Activated CD8-positive, alpha-beta T cell treated with anti-CD3 and anti-CD28 coated beads, Interleukin-2, amount 10 ng/mL, durations not matched to agents 7 days and 5 days (primary cell): ENCODE results near the gene NCKAP5L. TPM values are rescaled to one million over a fixed set of nuclear protein-coding genes. Genes with fewer than 3 reads are reported as not detected.
A peak's percentile ranks its signal among the peaks of the same experiment; 100 is the strongest.

ENCODE experiments used
- ATAC-seq: fragments of 150-1000 bp; cut with Tn5 transposase; one replicate; pipeline ENCODE4 v1.10.0; 2021; ENCODE audit warnings: moderate library complexity
- CTCF ChIA-PET: fragments of 350-600 bp; sonication (Branson Sonifier 250); formaldehyde crosslinking; loops from one replicate; lab custom pipeline; 2021; ENCODE audit warnings: antibody characterized with exemption; lab: Charles Lee
- POLR2A ChIA-PET: fragments of 350-600 bp; sonication (Branson Sonifier 250); formaldehyde crosslinking; loops from one replicate; lab custom pipeline; 2021; ENCODE audit warnings: antibody characterized with exemption; lab: Charles Lee
- DNase-seq: peaks from one replicate; pipeline ENCODE4 v3.0.0-alpha.2; 2020
- H3K27ac Mint-ChIP-seq: one replicate; pipeline ENCODE4 v1.8.0; 2021; ENCODE audit warnings: mild to moderate bottlenecking, mixed read lengths
- H3K27me3 Mint-ChIP-seq: one replicate; pipeline ENCODE4 v1.8.0; 2021; ENCODE audit warnings: low read depth, mixed read lengths
- H3K36me3 Mint-ChIP-seq: one replicate; pipeline ENCODE4 v1.8.0; 2021; ENCODE audit warnings: low read depth, mixed read lengths
- H3K4me1 Mint-ChIP-seq: one replicate; pipeline ENCODE4 v1.8.0; 2021; ENCODE audit warnings: low read depth, mixed read lengths
- H3K4me3 Mint-ChIP-seq: one replicate; pipeline ENCODE4 v1.8.0; 2021; ENCODE audit warnings: mild to moderate bottlenecking, mixed read lengths
- H3K9me3 Mint-ChIP-seq: one replicate; pipeline ENCODE4 v1.8.0; 2022; ENCODE audit warnings: mixed read lengths; ENCODE audit not compliant: insufficient read depth
- total RNA-seq, 2 experiments: library from RNA; stranded (reverse); gene quantifications; one replicate each; pipeline ENCODE4 v1.2.3, GENCODE V29; 2021

NCKAP5L gene
- total RNA-seq, 2 experiments from 2014 or later, result 7.2 to 7.7 TPM

GRCh38 chr12:49823350-49823749 lies 4.9 kb downstream of the NCKAP5L start:
- H3K36me3 Mint-ChIP-seq, result peaks cover 2% of the 10 kb centered on the region
- ChIA-PET CTCF (interaction anchor here (4.2 kb wide), 1 partner anchor 45 kb away, joined by 21 read pairs; no protein-coding TSS in a partner anchor), POLR2A (no interaction called here)
- H3K27me3 Mint-ChIP-seq, result no peaks in the 10 kb centered on the region
- ATAC-seq, result no peak
- no peaks in the 10 kb centered on the region for H3K9me3 Mint-ChIP-seq
- H3K4me3 Mint-ChIP-seq, result no peak overlapping the region
- no peak overlapping the region for H3K27ac Mint-ChIP-seq
- H3K4me1 Mint-ChIP-seq, result peaks cover 43% of the 10 kb centered on the region
- DNase-seq, result no peak

GRCh38 chr12:49821373-49822287 lies 6.6 kb downstream of the NCKAP5L start:
- peaks cover 2% of the 10 kb centered on the region for H3K36me3 Mint-ChIP-seq
- CTCF ChIA-PET, result interaction anchor here (1.1 to 4.2 kb wide), 6 partner anchors 11 to 146 kb away, joined by 3 to 21 read pairs (median 5); partner anchors contain the start of gene TMBIM6
- H3K4me3 Mint-ChIP-seq, result peak overlapping the region; percentile 34
- peak overlapping the region; percentile 93 for H3K27ac Mint-ChIP-seq
- H3K9me3 Mint-ChIP-seq, result no peaks in the 10 kb centered on the region
- DNase-seq (no peak), ATAC-seq (no peak)
- POLR2A ChIA-PET, result no interaction called here
- no peaks in the 10 kb centered on the region for H3K27me3 Mint-ChIP-seq
- H3K4me1 Mint-ChIP-seq, result peaks cover 37% of the 10 kb centered on the region

- no peaks in the 10 kb centered on the region for H3K27me3 Mint-ChIP-seq
- DNase-seq (no peak), ATAC-seq (no peak)
- H3K27ac Mint-ChIP-seq, result peak overlapping the region; percentile 45
- ChIA-PET CTCF (interaction anchor here (0.7 to 4.2 kb wide), 4 partner anchors 17 to 57 kb away, joined by 3 to 21 read pairs (median 9); no protein-coding TSS in a partner anchor), POLR2A (interaction anchor here (1.3 kb wide), 1 partner anchor 23 kb away, joined by 3 read pairs; the partner anchor contains the start of gene BCDIN3D)
- no peaks in the 10 kb centered on the region for H3K9me3 Mint-ChIP-seq
- peaks cover 7% of the 10 kb centered on the region for H3K36me3 Mint-ChIP-seq
- no peak overlapping the region for H3K4me3 Mint-ChIP-seq
- H3K4me1 Mint-ChIP-seq, result peaks cover 37% of the 10 kb centered on the region
Observed at GRCh38 chr12:49819786-49820185, 8.4 kb downstream of the NCKAP5L start.

GRCh38 chr12:49818241-49818895 lies 9.8 kb downstream of the NCKAP5L start:
- H3K27ac Mint-ChIP-seq, result no peak overlapping the region
- no peak for ATAC-seq
- CTCF ChIA-PET, result no interaction called here

GRCh38 chr12:49813131-49813530 lies 15.1 kb downstream of the NCKAP5L start:
- ChIA-PET POLR2A (no interaction called here), CTCF (interaction anchor here (0.9 to 2.9 kb wide), 3 partner anchors 25 to 54 kb away, joined by 3 to 10 read pairs (median 8); no protein-coding TSS in a partner anchor)
- DNase-seq (no peak), ATAC-seq (no peak)
- H3K27me3 Mint-ChIP-seq, result no peaks in the 10 kb centered on the region
- H3K4me3 Mint-ChIP-seq, result no peak overlapping the region
- H3K27ac Mint-ChIP-seq, result no peak overlapping the region
- H3K4me1 Mint-ChIP-seq, result peaks cover 22% of the 10 kb centered on the region
- H3K9me3 Mint-ChIP-seq, result no peaks in the 10 kb centered on the region
- H3K36me3 Mint-ChIP-seq, result peaks cover 5% of the 10 kb centered on the region

More at GRCh38 chr12:49818241-49818895, 9.8 kb downstream of the NCKAP5L start:
- H3K27me3 Mint-ChIP-seq, result no peaks in the 10 kb centered on the region
- no peak for DNase-seq
- POLR2A ChIA-PET, result no interaction called here
- no peak overlapping the region for H3K4me3 Mint-ChIP-seq
- no peaks in the 10 kb centered on the region for H3K9me3 Mint-ChIP-seq
- H3K4me1 Mint-ChIP-seq, result peaks cover 37% of the 10 kb centered on the region
- H3K36me3 Mint-ChIP-seq, result peaks cover 7% of the 10 kb centered on the region

- no peak overlapping the region for H3K4me3 Mint-ChIP-seq
- no peaks in the 10 kb centered on the region for H3K27me3 Mint-ChIP-seq
- H3K27ac Mint-ChIP-seq, result peak overlapping the region; percentile 5
- no peaks in the 10 kb centered on the region for H3K9me3 Mint-ChIP-seq
- POLR2A ChIA-PET, result no interaction called here
- DNase-seq (no peak), ATAC-seq (no peak)
- H3K36me3 Mint-ChIP-seq, result peaks cover 5% of the 10 kb centered on the region
- peaks cover 19% of the 10 kb centered on the region for H3K4me1 Mint-ChIP-seq
- CTCF ChIA-PET, result interaction anchor here (1.6 to 2.9 kb wide), 3 partner anchors 26 to 129 kb away, joined by 3 to 10 read pairs (median 8); no protein-coding TSS in a partner anchor
Observed at GRCh38 chr12:49811961-49812401, 16.2 kb downstream of the NCKAP5L start.

GRCh38 chr12:49811136-49811535 lies 17.1 kb downstream of the NCKAP5L start:
- Mint-ChIP-seq H3K4me1 (peaks cover 19% of the 10 kb centered on the region), H3K36me3 (peaks cover 5% of the 10 kb centered on the region), H3K9me3 (no peaks in the 10 kb centered on the region), H3K27ac (no peak overlapping the region), H3K4me3 (no peak overlapping the region), H3K27me3 (no peaks in the 10 kb centered on the region)
- ChIA-PET CTCF (interaction anchor here (0.8 to 1.6 kb wide), 5 partner anchors 10 to 128 kb away, joined by 3 to 9 read pairs (median 3); no protein-coding TSS in a partner anchor), POLR2A (no interaction called here)
- no peak for ATAC-seq
- DNase-seq, result no peak

GRCh38 chr12:49809906-49810389 lies 18.3 kb downstream of the NCKAP5L start:
- no peak for ATAC-seq
- POLR2A ChIA-PET, result interaction anchor here (0.6 kb wide), 1 partner anchor 248 kb away, joined by 4 read pairs; no protein-coding TSS in a partner anchor
- no peak for DNase-seq
- Mint-ChIP-seq H3K4me3 (no peak overlapping the region), H3K27ac (peak overlapping the region; percentile 55), H3K9me3 (no peaks in the 10 kb centered on the region), H3K27me3 (no peaks in the 10 kb centered on the region), H3K36me3 (no peaks in the 10 kb centered on the region), H3K4me1 (peaks cover 13% of the 10 kb centered on the region)
- CTCF ChIA-PET, result interaction anchor here (0.8 to 1.4 kb wide), 4 partner anchors 11 to 36 kb away, joined by 3 to 9 read pairs (median 4); no protein-coding TSS in a partner anchor

- no peak overlapping the region for H3K4me3 Mint-ChIP-seq
- no peaks in the 10 kb centered on the region for H3K36me3 Mint-ChIP-seq
- H3K9me3 Mint-ChIP-seq, result no peaks in the 10 kb centered on the region
- no peaks in the 10 kb centered on the region for H3K27me3 Mint-ChIP-seq
- ATAC-seq (no peak), DNase-seq (no peak)
- H3K4me1 Mint-ChIP-seq, result peaks cover 13% of the 10 kb centered on the region
- ChIA-PET CTCF (no interaction called here), POLR2A (no interaction called here)
- H3K27ac Mint-ChIP-seq, result peak overlapping the region; percentile 55
Observed at GRCh38 chr12:49809381-49809905, 18.8 kb downstream of the NCKAP5L start.

- ChIA-PET CTCF (interaction anchor here (1.0 kb wide), 1 partner anchor 31 kb away, joined by 4 read pairs; no protein-coding TSS in a partner anchor), POLR2A (no interaction called here)
- Mint-ChIP-seq H3K36me3 (no peaks in the 10 kb centered on the region), H3K4me3 (no peak overlapping the region), H3K27ac (no peak overlapping the region), H3K4me1 (peaks cover 13% of the 10 kb centered on the region), H3K9me3 (no peaks in the 10 kb centered on the region), H3K27me3 (no peaks in the 10 kb centered on the region)
- DNase-seq, result no peak
- ATAC-seq, result no peak
Observed at GRCh38 chr12:49808686-49809380, 19.4 kb downstream of the NCKAP5L start.
